Stomach (tissue), 4 donors: Measurements from ENCODE around the gene ARPC1B.

Source experiments
- POLR2AphosphoS5 ChIP-seq, 3 donors: sonication (generic); formaldehyde crosslinking; IDR thresholded peaks; one replicate each; pipeline ENCODE4 v1.6.1; 2016; ENCODE audit warnings: antibody characterized with exemption in 3 of 3
- TF ChIP-seq, protein P1 (sequence below), 7 experiments: fragments of 450-650 bp in 4 of 7; fragments of 200-600 bp in 3 of 7; sonication (generic) in 3 of 7; IDR thresholded peaks; one replicate each; pipeline ENCODE4 v1.5.1; 2016 to 2019; ENCODE audit warnings: antibody characterized with exemption in 7 of 7, control low read depth in 2 of 7, mild to moderate bottlenecking in 1 of 7

DNA sequence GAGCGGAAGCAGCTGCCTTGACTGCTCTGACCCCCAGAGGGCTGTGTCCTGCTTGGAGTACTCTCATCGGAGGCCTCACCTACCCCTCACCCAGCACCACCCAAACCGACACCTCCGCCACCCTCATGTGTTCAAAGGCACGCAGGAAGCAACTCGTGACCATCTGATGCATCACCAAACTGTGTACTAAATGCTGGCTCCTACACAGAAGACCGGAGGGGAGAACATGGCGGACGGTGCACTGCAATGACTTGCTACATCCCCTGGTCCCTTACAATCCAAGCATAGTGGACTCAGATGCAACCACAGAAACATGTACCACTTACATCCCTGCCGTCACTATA lies 30.4 kb downstream of the ARPC1B start:
- TF ChIP-seq, protein P1, sequence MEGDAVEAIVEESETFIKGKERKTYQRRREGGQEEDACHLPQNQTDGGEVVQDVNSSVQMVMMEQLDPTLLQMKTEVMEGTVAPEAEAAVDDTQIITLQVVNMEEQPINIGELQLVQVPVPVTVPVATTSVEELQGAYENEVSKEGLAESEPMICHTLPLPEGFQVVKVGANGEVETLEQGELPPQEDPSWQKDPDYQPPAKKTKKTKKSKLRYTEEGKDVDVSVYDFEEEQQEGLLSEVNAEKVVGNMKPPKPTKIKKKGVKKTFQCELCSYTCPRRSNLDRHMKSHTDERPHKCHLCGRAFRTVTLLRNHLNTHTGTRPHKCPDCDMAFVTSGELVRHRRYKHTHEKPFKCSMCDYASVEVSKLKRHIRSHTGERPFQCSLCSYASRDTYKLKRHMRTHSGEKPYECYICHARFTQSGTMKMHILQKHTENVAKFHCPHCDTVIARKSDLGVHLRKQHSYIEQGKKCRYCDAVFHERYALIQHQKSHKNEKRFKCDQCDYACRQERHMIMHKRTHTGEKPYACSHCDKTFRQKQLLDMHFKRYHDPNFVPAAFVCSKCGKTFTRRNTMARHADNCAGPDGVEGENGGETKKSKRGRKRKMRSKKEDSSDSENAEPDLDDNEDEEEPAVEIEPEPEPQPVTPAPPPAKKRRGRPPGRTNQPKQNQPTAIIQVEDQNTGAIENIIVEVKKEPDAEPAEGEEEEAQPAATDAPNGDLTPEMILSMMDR (IDR thresholded peaks at IDR 0.05): no peak
- no peak for TF ChIP-seq POLR2AphosphoS5 (IDR thresholded peaks at IDR 0.05)
